ENCODE measurements around the gene HTRA2. TPM values are rescaled to one million over a fixed set of nuclear protein-coding genes. Genes with fewer than 3 reads are reported as not detected.

HTRA2 gene
- total and polyA plus RNA-seq, 9 of the 15 experiments (the other 6 are each of a cell fraction or from before 2014, with no cell fraction given): 54.2 to 71.2 (median 65.8) TPM

DNA sequence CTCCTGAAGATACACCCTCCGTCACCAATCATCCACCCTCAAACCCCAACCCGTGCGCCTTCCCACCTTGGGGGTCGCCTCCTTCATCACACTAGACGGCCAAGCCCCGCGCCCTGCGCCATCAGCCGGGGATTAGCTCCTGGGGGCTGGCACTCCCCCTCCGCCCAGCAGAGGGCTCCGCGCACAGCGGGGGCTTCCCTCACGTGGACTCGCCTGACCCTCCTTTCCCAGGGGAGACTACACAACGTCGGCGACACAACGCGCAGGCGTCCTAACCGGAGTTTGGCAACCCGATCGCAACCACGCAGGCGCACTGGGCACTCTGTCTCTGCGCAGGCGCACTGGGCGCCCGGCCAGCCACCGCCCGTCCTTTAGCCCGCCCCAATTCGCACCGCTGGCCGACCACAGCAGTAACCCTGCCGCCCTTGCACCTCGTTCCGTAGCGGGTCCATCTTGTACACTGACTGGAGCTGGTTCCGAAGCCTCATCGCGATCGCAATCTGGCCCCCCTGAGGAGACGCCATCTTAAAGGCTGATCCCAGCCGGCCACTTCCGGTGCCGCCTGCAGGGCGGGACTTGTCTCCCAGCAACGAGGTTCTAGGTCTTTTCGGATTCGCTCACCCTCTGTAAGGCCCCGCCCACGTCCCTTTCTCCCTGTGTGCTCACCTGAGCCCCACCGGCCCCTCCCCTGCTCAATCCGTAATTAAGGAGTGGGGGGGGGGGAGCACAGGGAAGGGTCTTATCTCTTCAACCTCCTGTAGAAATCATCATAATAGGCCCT lies 22.4 kb upstream of the HTRA2 start, which contains the start of gene PCGF1 (continued):
- no peak for TF ChIP-seq NR2C2 (CRISPR knock-in tag; IDR thresholded peaks at IDR 0.05)
- 0 out of 2 replicates have a peak, but pooled peaks have one; percentile 9 for TF ChIP-seq NR2C2 (tag; IDR thresholded peaks at IDR 0.05)
- 0 out of 2 replicates have a peak, but pooled peaks have one; percentile 37 for TF ChIP-seq HDAC2 (IDR thresholded peaks at IDR 0.05)
- TF ChIP-seq SNRNP70 (optimal IDR thresholded peaks at IDR 0.05; ENCODE audit: low read depth, low read length): no peak
- no peak for TF ChIP-seq ID3 (CRISPR knock-in tag; IDR thresholded peaks at IDR 0.05)
- no peak for TF ChIP-seq ID3 (tag; IDR thresholded peaks at IDR 0.05)
- TF ChIP-seq RHOXF2B (CRISPR knock-in tag; conservative IDR thresholded peaks at IDR 0.05): no peak
- no peak for TF ChIP-seq DIDO1 (tag; IDR thresholded peaks at IDR 0.05; ENCODE audit: low read depth)
- no peak for TF ChIP-seq ZNF766 (CRISPR knock-in tag; conservative IDR thresholded peaks at IDR 0.05)
- peak; percentile 84 to 89 for TF ChIP-seq MNT (conservative IDR thresholded peaks at IDR 0.05)
- TF ChIP-seq, protein P1, sequence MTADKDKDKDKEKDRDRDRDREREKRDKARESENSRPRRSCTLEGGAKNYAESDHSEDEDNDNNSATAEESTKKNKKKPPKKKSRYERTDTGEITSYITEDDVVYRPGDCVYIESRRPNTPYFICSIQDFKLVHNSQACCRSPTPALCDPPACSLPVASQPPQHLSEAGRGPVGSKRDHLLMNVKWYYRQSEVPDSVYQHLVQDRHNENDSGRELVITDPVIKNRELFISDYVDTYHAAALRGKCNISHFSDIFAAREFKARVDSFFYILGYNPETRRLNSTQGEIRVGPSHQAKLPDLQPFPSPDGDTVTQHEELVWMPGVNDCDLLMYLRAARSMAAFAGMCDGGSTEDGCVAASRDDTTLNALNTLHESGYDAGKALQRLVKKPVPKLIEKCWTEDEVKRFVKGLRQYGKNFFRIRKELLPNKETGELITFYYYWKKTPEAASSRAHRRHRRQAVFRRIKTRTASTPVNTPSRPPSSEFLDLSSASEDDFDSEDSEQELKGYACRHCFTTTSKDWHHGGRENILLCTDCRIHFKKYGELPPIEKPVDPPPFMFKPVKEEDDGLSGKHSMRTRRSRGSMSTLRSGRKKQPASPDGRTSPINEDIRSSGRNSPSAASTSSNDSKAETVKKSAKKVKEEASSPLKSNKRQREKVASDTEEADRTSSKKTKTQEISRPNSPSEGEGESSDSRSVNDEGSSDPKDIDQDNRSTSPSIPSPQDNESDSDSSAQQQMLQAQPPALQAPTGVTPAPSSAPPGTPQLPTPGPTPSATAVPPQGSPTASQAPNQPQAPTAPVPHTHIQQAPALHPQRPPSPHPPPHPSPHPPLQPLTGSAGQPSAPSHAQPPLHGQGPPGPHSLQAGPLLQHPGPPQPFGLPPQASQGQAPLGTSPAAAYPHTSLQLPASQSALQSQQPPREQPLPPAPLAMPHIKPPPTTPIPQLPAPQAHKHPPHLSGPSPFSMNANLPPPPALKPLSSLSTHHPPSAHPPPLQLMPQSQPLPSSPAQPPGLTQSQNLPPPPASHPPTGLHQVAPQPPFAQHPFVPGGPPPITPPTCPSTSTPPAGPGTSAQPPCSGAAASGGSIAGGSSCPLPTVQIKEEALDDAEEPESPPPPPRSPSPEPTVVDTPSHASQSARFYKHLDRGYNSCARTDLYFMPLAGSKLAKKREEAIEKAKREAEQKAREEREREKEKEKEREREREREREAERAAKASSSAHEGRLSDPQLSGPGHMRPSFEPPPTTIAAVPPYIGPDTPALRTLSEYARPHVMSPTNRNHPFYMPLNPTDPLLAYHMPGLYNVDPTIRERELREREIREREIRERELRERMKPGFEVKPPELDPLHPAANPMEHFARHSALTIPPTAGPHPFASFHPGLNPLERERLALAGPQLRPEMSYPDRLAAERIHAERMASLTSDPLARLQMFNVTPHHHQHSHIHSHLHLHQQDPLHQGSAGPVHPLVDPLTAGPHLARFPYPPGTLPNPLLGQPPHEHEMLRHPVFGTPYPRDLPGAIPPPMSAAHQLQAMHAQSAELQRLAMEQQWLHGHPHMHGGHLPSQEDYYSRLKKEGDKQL (CRISPR knock-in tag; IDR thresholded peaks at IDR 0.05; ENCODE audit: borderline replicate concordance): no peak
- no peak for TF ChIP-seq SMARCA4 (IDR thresholded peaks at IDR 0.05)
- TF ChIP-seq MTA2 (IDR thresholded peaks at IDR 0.05; ENCODE audit: low read depth): no peak
- no peak for TF ChIP-seq ZNF717 (CRISPR knock-in tag; IDR thresholded peaks at IDR 0.05)
- no peak for TF ChIP-seq ARNT (IDR thresholded peaks at IDR 0.05)
- TF ChIP-seq ZNF785 (CRISPR knock-in tag; IDR thresholded peaks at IDR 0.05): no peak
- no peak for TF ChIP-seq YBX1 (IDR thresholded peaks at IDR 0.05)
- TF ChIP-seq SMARCC2 (IDR thresholded peaks at IDR 0.05; ENCODE audit: low read depth): no peak
- no peak for TF ChIP-seq ZNF655 (CRISPR knock-in tag; IDR thresholded peaks at IDR 0.05)
- TF ChIP-seq MTF1 (CRISPR knock-in tag; IDR thresholded peaks at IDR 0.05; ENCODE audit: borderline replicate concordance): no peak

All from K562 (cell line).